ENCODE data around the gene GPR153. TPM values are rescaled to one million over a fixed set of nuclear protein-coding genes. Genes with fewer than 3 reads are reported as not detected.

GPR153 gene
- polyA plus RNA-seq, 1 of the 3 experiments (the other 2 are of a cell fraction): 6.6 TPM

DNA sequence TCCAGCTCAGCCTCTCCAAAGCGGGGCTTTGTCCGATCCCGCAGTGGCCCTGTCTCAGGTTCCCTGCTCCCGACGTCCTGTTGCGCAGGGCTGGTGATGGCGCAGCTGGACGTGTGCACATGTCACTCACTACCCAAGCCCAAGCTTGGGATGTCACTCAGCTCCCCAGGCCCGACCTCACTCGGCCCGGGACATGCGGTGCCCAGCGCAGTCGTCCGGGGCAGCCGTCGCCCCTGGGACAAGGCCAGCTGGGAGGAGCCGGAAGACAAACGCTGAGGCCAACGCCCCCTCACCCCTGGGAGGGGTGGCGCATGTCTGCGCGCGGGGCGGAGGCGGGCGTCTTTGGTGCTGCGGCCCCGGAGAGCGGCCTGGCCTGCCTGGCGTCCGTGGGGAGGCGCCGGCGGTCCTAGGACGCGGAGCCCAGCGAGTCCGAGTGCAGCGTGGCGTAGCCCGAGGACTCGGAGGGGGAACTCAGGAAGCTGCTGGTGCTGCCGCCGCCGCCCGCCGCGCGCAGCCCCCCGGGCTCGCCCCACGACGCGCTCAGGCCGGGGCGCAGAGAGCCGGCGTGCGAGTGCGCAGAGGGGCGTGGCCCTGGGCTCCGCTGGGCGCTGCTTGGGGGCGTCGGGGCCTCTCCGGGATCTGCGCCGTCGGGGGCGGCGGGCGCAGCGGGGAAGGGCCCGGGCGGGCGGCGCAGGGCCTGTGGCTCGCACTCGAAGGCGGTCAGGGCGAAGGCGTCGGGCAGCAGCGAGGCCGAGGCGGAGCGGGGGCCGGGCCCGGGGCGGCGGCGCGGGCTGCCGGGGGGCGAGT lies 11.8 kb downstream of the GPR153 start:
- WGBS (ENCODE audit: low lambda C conversion rate): 93% methylated on average over 63 of the region's 96 CpGs
- Histone ChIP-seq H3K4me3 (ENCODE audit: low read depth in 2 of 2, low read length in 1 of 2) (no peak overlapping the region), H3K9me2 (no peaks in the 10 kb centered on the region), H3K36me3 (replicated peaks in 1 of 2; ENCODE audit: control insufficient read depth in 1 of 2, insufficient read depth in 2 of 2, low read length in 1 of 2) (no peaks in the 10 kb centered on the region), H3K9me3 (no peaks in the 10 kb centered on the region), H4K20me1 (ENCODE audit: insufficient read depth) (peaks cover 3% of the 10 kb centered on the region; the same call in 1 of the 2 replicates), H3K4me1 (ENCODE audit: control insufficient read depth in 1 of 2, insufficient read depth in 2 of 2, low read depth in 1 of 2, low read length in 1 of 2) (no peaks in the 10 kb centered on the region; a peak in 1 of 4 replicates), H2AFZ (ENCODE audit: low read depth) (no peak overlapping the region), H3K79me2 (ENCODE audit: insufficient read depth) (no peaks in the 10 kb centered on the region), H3F3A (replicated peaks; ENCODE audit: insufficient read depth) (no peaks in the 10 kb centered on the region), H3K4me2 (no peak overlapping the region), H3K9ac (no peak overlapping the region), H3K27ac (ENCODE audit: low read depth in 2 of 2, low read length in 1 of 2) (no peak overlapping the region), H3K27me3 (ENCODE audit: insufficient read depth) (no peaks in the 10 kb centered on the region)
- POLR2A ChIA-PET: no interaction called here
- CTCF ChIA-PET: interaction anchor here (1.3 to 9.5 kb wide), 8 partner anchors 8 to 191 kb away, joined by 3 to 318 read pairs (median 91); partner anchors contain the start of genes ESPN, HES2 and ICMT
- DNase-seq: no peak
- no peak for TF ChIP-seq RAD21 (IDR thresholded peaks at IDR 0.05; ENCODE audit: low read length)
- TF ChIP-seq CHD2 (IDR thresholded peaks at IDR 0.05; ENCODE audit: low read length, partially characterized antibody): no peak
- TF ChIP-seq, protein P1, sequence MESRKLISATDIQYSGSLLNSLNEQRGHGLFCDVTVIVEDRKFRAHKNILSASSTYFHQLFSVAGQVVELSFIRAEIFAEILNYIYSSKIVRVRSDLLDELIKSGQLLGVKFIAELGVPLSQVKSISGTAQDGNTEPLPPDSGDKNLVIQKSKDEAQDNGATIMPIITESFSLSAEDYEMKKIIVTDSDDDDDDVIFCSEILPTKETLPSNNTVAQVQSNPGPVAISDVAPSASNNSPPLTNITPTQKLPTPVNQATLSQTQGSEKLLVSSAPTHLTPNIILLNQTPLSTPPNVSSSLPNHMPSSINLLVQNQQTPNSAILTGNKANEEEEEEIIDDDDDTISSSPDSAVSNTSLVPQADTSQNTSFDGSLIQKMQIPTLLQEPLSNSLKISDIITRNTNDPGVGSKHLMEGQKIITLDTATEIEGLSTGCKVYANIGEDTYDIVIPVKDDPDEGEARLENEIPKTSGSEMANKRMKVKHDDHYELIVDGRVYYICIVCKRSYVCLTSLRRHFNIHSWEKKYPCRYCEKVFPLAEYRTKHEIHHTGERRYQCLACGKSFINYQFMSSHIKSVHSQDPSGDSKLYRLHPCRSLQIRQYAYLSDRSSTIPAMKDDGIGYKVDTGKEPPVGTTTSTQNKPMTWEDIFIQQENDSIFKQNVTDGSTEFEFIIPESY (IDR thresholded peaks at IDR 0.05; ENCODE audit: borderline replicate concordance, low read depth): no peak
- TF ChIP-seq, protein P2, sequence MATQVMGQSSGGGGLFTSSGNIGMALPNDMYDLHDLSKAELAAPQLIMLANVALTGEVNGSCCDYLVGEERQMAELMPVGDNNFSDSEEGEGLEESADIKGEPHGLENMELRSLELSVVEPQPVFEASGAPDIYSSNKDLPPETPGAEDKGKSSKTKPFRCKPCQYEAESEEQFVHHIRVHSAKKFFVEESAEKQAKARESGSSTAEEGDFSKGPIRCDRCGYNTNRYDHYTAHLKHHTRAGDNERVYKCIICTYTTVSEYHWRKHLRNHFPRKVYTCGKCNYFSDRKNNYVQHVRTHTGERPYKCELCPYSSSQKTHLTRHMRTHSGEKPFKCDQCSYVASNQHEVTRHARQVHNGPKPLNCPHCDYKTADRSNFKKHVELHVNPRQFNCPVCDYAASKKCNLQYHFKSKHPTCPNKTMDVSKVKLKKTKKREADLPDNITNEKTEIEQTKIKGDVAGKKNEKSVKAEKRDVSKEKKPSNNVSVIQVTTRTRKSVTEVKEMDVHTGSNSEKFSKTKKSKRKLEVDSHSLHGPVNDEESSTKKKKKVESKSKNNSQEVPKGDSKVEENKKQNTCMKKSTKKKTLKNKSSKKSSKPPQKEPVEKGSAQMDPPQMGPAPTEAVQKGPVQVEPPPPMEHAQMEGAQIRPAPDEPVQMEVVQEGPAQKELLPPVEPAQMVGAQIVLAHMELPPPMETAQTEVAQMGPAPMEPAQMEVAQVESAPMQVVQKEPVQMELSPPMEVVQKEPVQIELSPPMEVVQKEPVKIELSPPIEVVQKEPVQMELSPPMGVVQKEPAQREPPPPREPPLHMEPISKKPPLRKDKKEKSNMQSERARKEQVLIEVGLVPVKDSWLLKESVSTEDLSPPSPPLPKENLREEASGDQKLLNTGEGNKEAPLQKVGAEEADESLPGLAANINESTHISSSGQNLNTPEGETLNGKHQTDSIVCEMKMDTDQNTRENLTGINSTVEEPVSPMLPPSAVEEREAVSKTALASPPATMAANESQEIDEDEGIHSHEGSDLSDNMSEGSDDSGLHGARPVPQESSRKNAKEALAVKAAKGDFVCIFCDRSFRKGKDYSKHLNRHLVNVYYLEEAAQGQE (IDR thresholded peaks at IDR 0.05; ENCODE audit: low read depth, low read length): no peak
- no peak for TF ChIP-seq NFIC (IDR thresholded peaks at IDR 0.05; ENCODE audit: borderline replicate concordance)
- TF ChIP-seq TCF12 (IDR thresholded peaks at IDR 0.05): no peak
- TF ChIP-seq RXRA (IDR thresholded peaks at IDR 0.05; ENCODE audit: borderline replicate concordance, low read depth): no peak
- no peak for TF ChIP-seq YY1 (IDR thresholded peaks at IDR 0.05; ENCODE audit: low read depth)
- no peak for TF ChIP-seq RCOR1 (IDR thresholded peaks at IDR 0.05; ENCODE audit: low read length)
- TF ChIP-seq, protein P3, sequence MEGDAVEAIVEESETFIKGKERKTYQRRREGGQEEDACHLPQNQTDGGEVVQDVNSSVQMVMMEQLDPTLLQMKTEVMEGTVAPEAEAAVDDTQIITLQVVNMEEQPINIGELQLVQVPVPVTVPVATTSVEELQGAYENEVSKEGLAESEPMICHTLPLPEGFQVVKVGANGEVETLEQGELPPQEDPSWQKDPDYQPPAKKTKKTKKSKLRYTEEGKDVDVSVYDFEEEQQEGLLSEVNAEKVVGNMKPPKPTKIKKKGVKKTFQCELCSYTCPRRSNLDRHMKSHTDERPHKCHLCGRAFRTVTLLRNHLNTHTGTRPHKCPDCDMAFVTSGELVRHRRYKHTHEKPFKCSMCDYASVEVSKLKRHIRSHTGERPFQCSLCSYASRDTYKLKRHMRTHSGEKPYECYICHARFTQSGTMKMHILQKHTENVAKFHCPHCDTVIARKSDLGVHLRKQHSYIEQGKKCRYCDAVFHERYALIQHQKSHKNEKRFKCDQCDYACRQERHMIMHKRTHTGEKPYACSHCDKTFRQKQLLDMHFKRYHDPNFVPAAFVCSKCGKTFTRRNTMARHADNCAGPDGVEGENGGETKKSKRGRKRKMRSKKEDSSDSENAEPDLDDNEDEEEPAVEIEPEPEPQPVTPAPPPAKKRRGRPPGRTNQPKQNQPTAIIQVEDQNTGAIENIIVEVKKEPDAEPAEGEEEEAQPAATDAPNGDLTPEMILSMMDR (IDR thresholded peaks at IDR 0.05): no peak
- TF ChIP-seq, protein P4, sequence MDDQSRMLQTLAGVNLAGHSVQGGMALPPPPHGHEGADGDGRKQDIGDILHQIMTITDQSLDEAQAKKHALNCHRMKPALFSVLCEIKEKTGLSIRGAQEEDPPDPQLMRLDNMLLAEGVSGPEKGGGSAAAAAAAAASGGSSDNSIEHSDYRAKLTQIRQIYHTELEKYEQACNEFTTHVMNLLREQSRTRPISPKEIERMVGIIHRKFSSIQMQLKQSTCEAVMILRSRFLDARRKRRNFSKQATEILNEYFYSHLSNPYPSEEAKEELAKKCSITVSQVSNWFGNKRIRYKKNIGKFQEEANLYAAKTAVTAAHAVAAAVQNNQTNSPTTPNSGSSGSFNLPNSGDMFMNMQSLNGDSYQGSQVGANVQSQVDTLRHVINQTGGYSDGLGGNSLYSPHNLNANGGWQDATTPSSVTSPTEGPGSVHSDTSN (IDR thresholded peaks at IDR 0.05): no peak
- TF ChIP-seq FOXJ3 (CRISPR knock-in tag; IDR thresholded peaks at IDR 0.05): no peak
- TF ChIP-seq, protein P5, sequence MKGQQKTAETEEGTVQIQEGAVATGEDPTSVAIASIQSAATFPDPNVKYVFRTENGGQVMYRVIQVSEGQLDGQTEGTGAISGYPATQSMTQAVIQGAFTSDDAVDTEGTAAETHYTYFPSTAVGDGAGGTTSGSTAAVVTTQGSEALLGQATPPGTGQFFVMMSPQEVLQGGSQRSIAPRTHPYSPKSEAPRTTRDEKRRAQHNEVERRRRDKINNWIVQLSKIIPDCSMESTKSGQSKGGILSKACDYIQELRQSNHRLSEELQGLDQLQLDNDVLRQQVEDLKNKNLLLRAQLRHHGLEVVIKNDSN (IDR thresholded peaks at IDR 0.05; ENCODE audit: borderline replicate concordance, low read depth): no peak
- no peak for TF ChIP-seq FOSL2 (IDR thresholded peaks at IDR 0.05; ENCODE audit: borderline replicate concordance, low read depth)
- TF ChIP-seq, protein P6, sequence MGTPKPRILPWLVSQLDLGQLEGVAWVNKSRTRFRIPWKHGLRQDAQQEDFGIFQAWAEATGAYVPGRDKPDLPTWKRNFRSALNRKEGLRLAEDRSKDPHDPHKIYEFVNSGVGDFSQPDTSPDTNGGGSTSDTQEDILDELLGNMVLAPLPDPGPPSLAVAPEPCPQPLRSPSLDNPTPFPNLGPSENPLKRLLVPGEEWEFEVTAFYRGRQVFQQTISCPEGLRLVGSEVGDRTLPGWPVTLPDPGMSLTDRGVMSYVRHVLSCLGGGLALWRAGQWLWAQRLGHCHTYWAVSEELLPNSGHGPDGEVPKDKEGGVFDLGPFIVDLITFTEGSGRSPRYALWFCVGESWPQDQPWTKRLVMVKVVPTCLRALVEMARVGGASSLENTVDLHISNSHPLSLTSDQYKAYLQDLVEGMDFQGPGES (IDR thresholded peaks at IDR 0.05; ENCODE audit: low read depth, low read length): no peak
- TF ChIP-seq TEAD4 (IDR thresholded peaks at IDR 0.05; ENCODE audit: borderline replicate concordance, insufficient read depth): no peak
- TF ChIP-seq ELF1 (IDR thresholded peaks at IDR 0.05): no peak

All from SK-N-SH (cell line).